NOMO-1 treated with DMSO at 0.1 percent for 48 hours (cell line): ENCODE results near the gene SELENBP1.
"Not testable (repeated sequence)": the region's sequence is repeated elsewhere in the genome, so short reads cannot be mapped to it uniquely, and the experiment has no call there.

Experiments used
- DNase-seq: peaks from one replicate; lab custom pipeline; 2025; ENCODE audit not compliant: unreplicated experiment; lab: John Stamatoyannopoulos, UW

Gene SELENBP1

GRCh38 chr1:151384584-151384983, 12.1 kb upstream of the SELENBP1 start:
- DNase-seq: no peak

GRCh38 chr1:151377150-151377884, 4.8 kb upstream of the SELENBP1 start:
- DNase-seq: no peak

- DNase-seq: no peak
These were observed 691 bp upstream of the SELENBP1 start for GRCh38 chr1:151373196-151373595.

GRCh38 chr1:151371370-151372057, 991 bp downstream of the SELENBP1 start:
- no peak for DNase-seq

GRCh38 chr1:151370211-151370911, 2.1 kb downstream of the SELENBP1 start:
- peak; percentile 38 for DNase-seq

GRCh38 chr1:151369621-151370048, 2.9 kb downstream of the SELENBP1 start:
- DNase-seq: no peak

- DNase-seq: no peak
These were observed 3.2 kb downstream of the SELENBP1 start for GRCh38 chr1:151369302-151369610.

GRCh38 chr1:151368393-151369301, 3.9 kb downstream of the SELENBP1 start:
- DNase-seq: no peak

- no peak for DNase-seq
These were observed 4.7 kb downstream of the SELENBP1 start for GRCh38 chr1:151367658-151368392.

- no peak for DNase-seq
These were observed 7.5 kb downstream of the SELENBP1 start for GRCh38 chr1:151364996-151365395.

- no peak for DNase-seq
These were observed 10.0 kb downstream of the SELENBP1 start for GRCh38 chr1:151362308-151363155.

GRCh38 chr1:151361883-151362282, 10.6 kb downstream of the SELENBP1 start:
- no peak for DNase-seq

GRCh38 chr1:151356696-151357095, 15.8 kb downstream of the SELENBP1 start:
- DNase-seq: peak; percentile 10

GRCh38 chr1:151352021-151352718, 20.3 kb downstream of the SELENBP1 start:
- peak; percentile 19 for DNase-seq

GRCh38 chr1:151350323-151350722, 22.2 kb downstream of the SELENBP1 start:
- DNase-seq: not testable (repeated sequence)

GRCh38 chr1:151347523-151348246, 24.8 kb downstream of the SELENBP1 start:
- DNase-seq: no peak

GRCh38 chr1:151346769-151347522, 25.6 kb downstream of the SELENBP1 start, which contains the start of gene RFX5:
RFX5 (minus strand) TSS chr1:151347252; CDS start chr1:151346320, 932 bp downstream.
- peak; percentile 99 for DNase-seq
